Activated naive CD4-positive, alpha-beta T cell (primary cell): ENCODE measurements around the gene CDKN1B.

Source experiments
- DNase-seq, 4 experiments: peaks; one replicate each; lab custom pipeline; 2025; lab: John Stamatoyannopoulos, UW

Gene CDKN1B

GRCh38 chr12:12759234-12759915 is 42.2 kb downstream of the CDKN1B start:
- no peak for DNase-seq

GRCh38 chr12:12764824-12765223 is 47.7 kb downstream of the CDKN1B start:
- DNase-seq: no peak

GRCh38 chr12:12770262-12770661 is 53.1 kb downstream of the CDKN1B start:
- no peak for DNase-seq
